Erythroblast (primary cell): ENCODE data around the gene LRP1B.

Experiments
- GATA1 ChIP-seq: IDR thresholded peaks from 2 replicates; pipeline ENCODE4 v1.6.1; 2011; ENCODE audit warnings: low read depth, mild to moderate bottlenecking, control low read depth, low read length, moderate library complexity
- POLR2A ChIP-seq: IDR thresholded peaks from 2 replicates; pipeline ENCODE4 v1.6.1; 2011; ENCODE audit warnings: mild to moderate bottlenecking, low read length

- TF ChIP-seq POLR2A, result no peak
- no peak for TF ChIP-seq GATA1
Measured at GRCh38 chr2:141957827-141958450, 172.9 kb downstream of the LRP1B start.
